ENCODE data around the gene CALHM6.
A peak's percentile ranks its signal among the peaks of the same experiment; 100 is the strongest.

The CALHM6 gene

DNA sequence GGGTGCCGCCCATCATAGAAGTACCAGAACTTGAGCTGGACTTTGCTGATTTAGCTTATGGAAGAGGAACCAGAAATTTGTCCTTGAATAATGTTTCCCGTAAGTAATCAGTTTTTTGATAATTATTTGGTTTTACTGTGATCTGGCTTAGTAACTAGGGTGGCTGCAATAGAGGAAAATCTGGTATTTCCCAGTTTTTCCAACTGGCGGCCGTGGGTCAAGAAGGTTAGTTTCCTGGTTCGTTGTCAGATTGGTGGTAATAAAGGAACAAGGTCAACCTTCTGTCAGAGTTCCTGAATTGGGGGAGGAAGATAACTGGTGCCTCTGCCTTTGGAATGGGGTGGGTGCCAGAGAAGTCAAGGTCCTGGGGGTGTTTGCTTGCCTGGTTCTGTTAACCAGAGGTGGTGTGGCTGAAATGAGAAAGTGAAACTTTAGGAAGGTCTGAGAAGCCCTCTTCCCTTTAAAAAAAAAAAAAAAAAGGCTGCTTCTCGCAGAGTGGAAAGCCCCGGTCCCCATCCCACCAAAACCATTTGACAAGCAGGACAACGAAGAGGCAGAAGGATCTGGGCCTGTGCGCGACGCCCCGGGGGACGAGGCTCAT, at the start of gene CALHM6:
CALHM6 (plus strand) TSS at position 45 of the 601 bp plus-strand sequence; CDS start at position 600, 555 bp downstream.
- H3K4me2 ChIP-seq (ENCODE audit: low read length), result peak within 1 kb of the TSS; percentile 44; the same call in 1 of the 2 replicates
- TF ChIP-seq EZH2 (IDR thresholded peaks at IDR 0.05; ENCODE audit: borderline replicate concordance, low read length), result no peak
- TF ChIP-seq, protein P1, sequence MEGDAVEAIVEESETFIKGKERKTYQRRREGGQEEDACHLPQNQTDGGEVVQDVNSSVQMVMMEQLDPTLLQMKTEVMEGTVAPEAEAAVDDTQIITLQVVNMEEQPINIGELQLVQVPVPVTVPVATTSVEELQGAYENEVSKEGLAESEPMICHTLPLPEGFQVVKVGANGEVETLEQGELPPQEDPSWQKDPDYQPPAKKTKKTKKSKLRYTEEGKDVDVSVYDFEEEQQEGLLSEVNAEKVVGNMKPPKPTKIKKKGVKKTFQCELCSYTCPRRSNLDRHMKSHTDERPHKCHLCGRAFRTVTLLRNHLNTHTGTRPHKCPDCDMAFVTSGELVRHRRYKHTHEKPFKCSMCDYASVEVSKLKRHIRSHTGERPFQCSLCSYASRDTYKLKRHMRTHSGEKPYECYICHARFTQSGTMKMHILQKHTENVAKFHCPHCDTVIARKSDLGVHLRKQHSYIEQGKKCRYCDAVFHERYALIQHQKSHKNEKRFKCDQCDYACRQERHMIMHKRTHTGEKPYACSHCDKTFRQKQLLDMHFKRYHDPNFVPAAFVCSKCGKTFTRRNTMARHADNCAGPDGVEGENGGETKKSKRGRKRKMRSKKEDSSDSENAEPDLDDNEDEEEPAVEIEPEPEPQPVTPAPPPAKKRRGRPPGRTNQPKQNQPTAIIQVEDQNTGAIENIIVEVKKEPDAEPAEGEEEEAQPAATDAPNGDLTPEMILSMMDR (IDR thresholded peaks at IDR 0.05; ENCODE audit: low read length), result no peak
- H4K20me1 ChIP-seq (ENCODE audit: insufficient read depth, low read length), result no peaks in the 10 kb centered on the region
- peaks cover 3% of the 10 kb centered on the region for H3K4me1 ChIP-seq (ENCODE audit: insufficient read depth, low read length, severe bottlenecking)
- no peak within 1 kb of the TSS for H3K27ac ChIP-seq (ENCODE audit: low read depth, low read length, poor library complexity, severe bottlenecking)
- no peaks in the 10 kb centered on the region for H3K36me3 ChIP-seq (ENCODE audit: insufficient read depth, low read length)
- peak within 1 kb of the TSS; percentile 50 for H3K4me3 ChIP-seq (ENCODE audit: low read depth, low read length, poor library complexity, severe bottlenecking)
- H3K9me3 ChIP-seq (ENCODE audit: low read length), result no peaks in the 10 kb centered on the region
- no peak within 1 kb of the TSS for H3K9ac ChIP-seq (ENCODE audit: low read length)
- no peak within 1 kb of the TSS for H2AFZ ChIP-seq (ENCODE audit: low read length)
- no peaks in the 10 kb centered on the region for H3F3A ChIP-seq (ENCODE audit: insufficient read depth, low read length)
- H3K79me2 ChIP-seq (ENCODE audit: insufficient read depth, low read length), result no peaks in the 10 kb centered on the region
- no peaks in the 10 kb centered on the region for H3K27me3 ChIP-seq (ENCODE audit: insufficient read depth, low read length)
- H3K9me2 ChIP-seq (ENCODE audit: low read depth, low read length), result no peaks in the 10 kb centered on the region

DNA sequence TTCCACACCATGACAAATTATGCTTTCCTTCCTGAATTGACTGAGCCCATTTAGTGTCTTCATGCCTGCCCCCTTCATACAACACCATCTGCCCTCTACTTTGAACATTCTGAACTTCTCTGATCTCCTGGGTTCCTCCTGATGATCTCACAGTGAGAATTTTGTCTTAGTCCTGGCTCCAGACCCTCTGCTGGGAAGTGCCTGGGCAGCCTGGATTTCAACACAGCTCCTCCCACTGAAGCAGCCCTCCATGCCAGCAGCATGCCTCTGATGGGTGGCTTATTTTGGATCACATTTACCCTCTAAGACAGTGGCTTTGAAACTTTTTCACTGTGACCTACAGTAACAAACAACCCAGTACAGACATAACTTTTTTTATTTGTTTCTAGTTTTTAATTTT, 48.9 kb upstream of the CALHM6 start:
- no peaks in the 10 kb centered on the region for H4K20me1 ChIP-seq (ENCODE audit: insufficient read depth, low read length)
- no peak overlapping the region for H3K9ac ChIP-seq (ENCODE audit: low read length)
- H3K27ac ChIP-seq (ENCODE audit: low read depth, low read length, poor library complexity, severe bottlenecking), result no peak overlapping the region
- no peaks in the 10 kb centered on the region for H3K4me1 ChIP-seq (ENCODE audit: insufficient read depth, low read length, severe bottlenecking)
- no peaks in the 10 kb centered on the region for H3K9me3 ChIP-seq (ENCODE audit: low read length)
- no peaks in the 10 kb centered on the region for H3K79me2 ChIP-seq (ENCODE audit: insufficient read depth, low read length)
- no peaks in the 10 kb centered on the region for H3F3A ChIP-seq (ENCODE audit: insufficient read depth, low read length)
- H3K27me3 ChIP-seq (ENCODE audit: insufficient read depth, low read length), result no peaks in the 10 kb centered on the region
- no peaks in the 10 kb centered on the region for H3K36me3 ChIP-seq (ENCODE audit: insufficient read depth, low read length)
- no peak overlapping the region for H2AFZ ChIP-seq (ENCODE audit: low read length)
- H3K4me3 ChIP-seq (ENCODE audit: low read depth, low read length, poor library complexity, severe bottlenecking), result no peak overlapping the region
- no peaks in the 10 kb centered on the region for H3K9me2 ChIP-seq (ENCODE audit: low read depth, low read length)
- H3K4me2 ChIP-seq (ENCODE audit: low read length), result no peak overlapping the region
- TF ChIP-seq EZH2 (IDR thresholded peaks at IDR 0.05; ENCODE audit: borderline replicate concordance, low read length), result no peak
- TF ChIP-seq, protein P1 (IDR thresholded peaks at IDR 0.05; ENCODE audit: low read length), result no peak

DNA sequence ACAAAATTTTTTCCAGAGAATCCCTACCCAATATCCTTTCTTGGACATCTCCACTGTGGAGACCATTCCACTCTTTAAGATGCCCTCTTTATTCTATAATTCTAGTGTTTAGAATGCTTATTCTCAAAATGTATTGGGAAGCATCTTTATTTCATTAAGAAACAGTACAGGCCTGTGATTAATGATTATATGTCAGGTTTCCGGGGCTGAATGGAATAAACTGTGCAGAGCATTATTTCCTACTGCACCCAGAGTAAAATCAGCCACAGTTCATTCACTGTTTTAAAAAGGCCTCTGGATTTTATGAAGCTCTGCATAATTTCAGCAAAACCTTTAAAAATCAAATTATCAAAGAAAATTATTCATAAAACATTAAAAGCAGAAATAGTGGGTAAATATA, 47.8 kb upstream of the CALHM6 start:
- no peaks in the 10 kb centered on the region for H3K9me2 ChIP-seq (ENCODE audit: low read depth, low read length)
- TF ChIP-seq EZH2 (IDR thresholded peaks at IDR 0.05; ENCODE audit: borderline replicate concordance, low read length), result no peak
- TF ChIP-seq, protein P1 (IDR thresholded peaks at IDR 0.05; ENCODE audit: low read length), result no peak
- H3K4me3 ChIP-seq (ENCODE audit: low read depth, low read length, poor library complexity, severe bottlenecking), result no peak overlapping the region
- no peaks in the 10 kb centered on the region for H3K36me3 ChIP-seq (ENCODE audit: insufficient read depth, low read length)
- H3K9ac ChIP-seq (ENCODE audit: low read length), result no peak overlapping the region
- H3K27me3 ChIP-seq (ENCODE audit: insufficient read depth, low read length), result no peaks in the 10 kb centered on the region
- no peaks in the 10 kb centered on the region for H3K4me1 ChIP-seq (ENCODE audit: insufficient read depth, low read length, severe bottlenecking)
- no peaks in the 10 kb centered on the region for H4K20me1 ChIP-seq (ENCODE audit: insufficient read depth, low read length)
- H3K4me2 ChIP-seq (ENCODE audit: low read length), result no peak overlapping the region
- no peaks in the 10 kb centered on the region for H3K9me3 ChIP-seq (ENCODE audit: low read length)
- H3K27ac ChIP-seq (ENCODE audit: low read depth, low read length, poor library complexity, severe bottlenecking), result no peak overlapping the region
- no peak overlapping the region for H2AFZ ChIP-seq (ENCODE audit: low read length)
- H3K79me2 ChIP-seq (ENCODE audit: insufficient read depth, low read length), result no peaks in the 10 kb centered on the region
- no peaks in the 10 kb centered on the region for H3F3A ChIP-seq (ENCODE audit: insufficient read depth, low read length)

Data from OCI-LY1 (cell line).